Stimulated activated CD4-positive, alpha-beta T cell treated with anti-CD3 and anti-CD28 coated beads, Interleukin-12 subunit alpha, Interleukin-12 subunit beta, amount 100 ng/mL, for 48 hours (primary cell): ENCODE data around the gene TMC8.
"Not testable (repeated sequence)": the region's sequence is repeated elsewhere in the genome, so short reads cannot be mapped to it uniquely, and the experiment has no call there.

Source experiments
- DNase-seq, 3 donors: peaks; one replicate each; pipeline ENCODE4 v3.0.0-alpha.2; 2020; ENCODE audit warnings: low read depth in 2 of 3, low spot score in 1 of 3

TMC8 gene

GRCh38 chr17:78135858-78136500 lies 5.4 kb downstream of the TMC8 start:
- DNase-seq, result no peak

- no peak for DNase-seq
These were observed 7.0 kb downstream of the TMC8 start for GRCh38 chr17:78137392-78138203.

DNA sequence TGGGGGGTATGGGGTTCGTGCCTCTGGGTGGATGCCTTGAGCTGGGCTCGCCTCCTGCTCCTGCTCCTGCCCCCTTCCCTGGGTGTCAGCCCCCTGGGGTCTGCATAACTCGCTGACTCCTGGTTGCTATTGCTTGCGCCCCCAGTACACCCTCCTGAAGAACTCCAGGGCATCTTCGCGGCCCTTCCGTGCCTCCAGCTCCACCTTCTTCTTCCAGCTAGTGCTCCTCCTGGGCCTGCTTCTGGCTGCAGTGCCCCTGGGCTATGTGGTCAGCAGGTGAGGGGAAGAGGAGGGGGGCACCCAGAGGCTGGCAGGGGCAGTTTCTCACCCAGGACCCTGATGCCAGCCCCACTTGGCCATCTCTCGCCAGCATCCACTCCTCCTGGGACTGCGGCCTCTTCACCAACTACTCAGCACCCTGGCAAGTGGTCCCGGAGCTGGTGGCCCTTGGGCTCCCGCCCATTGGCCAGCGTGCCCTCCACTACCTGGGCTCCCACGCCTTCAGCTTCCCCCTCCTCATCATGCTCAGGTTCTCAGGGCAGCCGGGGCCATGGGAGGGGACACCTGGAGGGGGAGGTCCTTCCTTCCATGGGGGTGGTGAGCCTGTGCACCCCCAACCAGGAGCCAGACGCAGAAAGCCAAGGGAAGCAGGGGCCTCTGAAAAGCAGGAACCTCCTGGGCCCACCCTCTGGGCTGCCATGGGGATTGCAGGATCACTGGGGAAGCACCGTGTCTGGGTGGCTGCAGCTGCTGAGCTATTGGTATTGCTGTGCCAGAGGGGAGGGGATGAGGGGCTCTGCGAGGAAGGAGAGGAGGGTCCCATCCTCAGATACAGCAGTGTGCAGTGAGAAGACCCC lies 7.9 kb downstream of the TMC8 start:
- DNase-seq, result no peak

GRCh38 chr17:78139861-78140168 lies 9.2 kb downstream of the TMC8 start:
- DNase-seq, result not testable (repeated sequence)

- peak; percentile 91 to 99 (median 98) for DNase-seq
These were observed 9.8 kb downstream of the TMC8 start for GRCh38 chr17:78140169-78141051.

DNA sequence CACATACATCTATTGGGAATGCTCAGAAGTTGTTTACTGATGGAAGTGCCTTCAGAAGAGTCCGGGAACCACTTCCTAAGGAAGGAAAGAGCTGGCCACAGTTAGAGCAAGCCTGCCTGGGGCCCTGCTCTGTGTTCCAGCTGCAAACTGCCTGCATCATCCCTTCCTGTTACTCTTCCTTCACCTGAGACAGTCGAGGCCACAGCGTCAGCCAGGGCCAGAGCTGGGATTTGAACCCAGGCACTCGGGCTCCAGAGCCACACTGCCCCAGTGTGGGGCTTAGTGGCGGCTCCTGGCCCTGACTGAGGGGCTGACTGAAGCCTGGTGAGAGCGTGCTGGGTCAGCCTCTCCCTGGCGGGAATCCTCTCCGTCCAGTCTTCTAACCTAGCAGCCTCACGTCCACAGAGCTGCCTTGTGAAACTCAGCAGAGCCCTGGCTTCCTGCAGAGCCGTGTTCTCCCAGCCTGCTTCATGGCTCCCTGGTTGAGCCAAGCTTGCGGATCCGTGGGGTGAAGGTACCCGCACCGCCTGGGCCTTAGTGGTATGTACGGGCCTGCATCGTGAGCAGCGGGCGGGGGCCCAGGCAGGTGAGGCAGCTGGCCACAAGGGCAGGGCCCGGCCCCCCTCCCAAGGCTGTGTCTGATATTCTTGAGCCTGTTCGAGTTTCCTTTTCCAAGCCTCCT lies 11.0 kb downstream of the TMC8 start:
- no peak for DNase-seq

DNA sequence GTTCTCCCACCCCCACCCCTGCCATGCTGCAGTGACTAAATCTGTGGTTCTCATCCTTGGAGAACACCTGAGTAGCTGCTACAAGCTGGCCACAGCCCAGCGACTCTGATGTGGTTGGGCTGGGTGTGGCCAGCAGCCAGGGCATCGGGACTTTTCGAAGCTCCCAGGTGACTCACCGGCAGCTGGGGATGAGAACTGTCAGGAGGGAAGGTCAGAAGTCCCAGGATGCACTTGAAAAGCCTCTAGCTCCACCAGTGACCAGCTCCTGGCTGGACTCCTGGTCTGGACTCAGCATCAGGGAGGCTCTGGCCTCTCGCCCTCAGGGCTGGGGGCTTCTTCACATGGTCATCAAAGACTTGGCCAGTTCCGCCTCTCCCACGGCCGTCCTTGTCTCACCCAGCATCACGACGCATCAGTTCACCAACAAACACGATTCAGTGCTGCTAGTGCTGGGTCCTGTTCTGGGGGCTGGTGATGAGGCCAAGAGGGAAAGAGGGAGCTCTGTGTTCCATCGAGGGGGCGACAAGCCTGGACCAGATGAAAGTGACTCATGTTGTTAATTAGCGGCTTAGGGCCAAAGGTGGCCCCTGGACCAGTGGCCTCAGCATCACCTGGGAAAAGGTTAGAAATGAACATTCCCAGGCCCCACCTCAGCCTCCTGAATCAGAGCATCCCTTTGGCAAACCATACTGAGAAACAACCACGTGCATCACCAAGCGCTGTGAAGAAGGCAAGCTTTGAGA lies 11.7 kb downstream of the TMC8 start:
- DNase-seq, result no peak

DNA sequence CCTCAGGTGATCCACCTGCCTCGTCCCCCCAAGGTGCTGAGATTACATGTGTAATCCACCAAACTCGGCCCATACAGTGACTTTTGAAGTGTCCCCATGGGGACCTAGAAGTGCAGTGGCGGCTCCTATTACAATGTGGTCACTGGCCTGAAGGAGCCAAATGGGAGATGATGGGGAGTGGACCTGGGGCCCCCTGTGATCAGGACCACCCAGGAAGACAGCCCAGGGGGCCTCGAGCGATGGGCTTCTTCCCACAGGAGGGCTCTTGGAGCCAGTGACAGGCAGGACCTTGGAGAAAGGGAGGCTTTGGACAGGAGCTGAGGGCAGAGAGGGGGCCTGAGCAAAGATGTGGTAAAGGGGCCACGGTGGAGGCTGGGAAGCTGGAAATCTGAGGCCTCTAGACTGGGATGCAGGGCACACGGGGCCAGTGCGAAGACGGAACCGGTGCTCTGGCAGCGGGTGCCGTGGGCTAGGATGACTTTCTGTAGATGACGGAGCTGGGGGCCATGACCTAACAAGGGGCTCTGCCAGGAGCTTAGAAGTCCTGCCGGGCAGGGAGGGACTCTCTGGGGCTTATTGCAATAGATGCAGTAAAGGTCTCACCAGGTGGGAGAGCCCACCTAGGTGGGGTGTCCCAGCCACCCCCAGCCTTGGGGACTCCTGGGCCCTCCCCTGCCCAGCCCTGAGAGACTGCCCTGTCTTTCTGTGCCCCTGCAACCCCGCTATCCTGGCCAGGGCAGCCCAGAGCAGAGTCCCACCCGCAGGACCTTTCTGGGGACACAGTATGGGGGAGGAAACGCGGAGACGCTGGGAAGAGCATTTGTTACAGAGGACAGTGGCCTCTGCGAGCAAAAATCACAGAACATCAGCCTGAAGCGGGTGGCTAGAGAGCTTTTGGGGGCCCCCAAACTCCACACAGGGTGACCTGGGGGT lies 12.9 kb downstream of the TMC8 start:
- DNase-seq, result no peak

DNA sequence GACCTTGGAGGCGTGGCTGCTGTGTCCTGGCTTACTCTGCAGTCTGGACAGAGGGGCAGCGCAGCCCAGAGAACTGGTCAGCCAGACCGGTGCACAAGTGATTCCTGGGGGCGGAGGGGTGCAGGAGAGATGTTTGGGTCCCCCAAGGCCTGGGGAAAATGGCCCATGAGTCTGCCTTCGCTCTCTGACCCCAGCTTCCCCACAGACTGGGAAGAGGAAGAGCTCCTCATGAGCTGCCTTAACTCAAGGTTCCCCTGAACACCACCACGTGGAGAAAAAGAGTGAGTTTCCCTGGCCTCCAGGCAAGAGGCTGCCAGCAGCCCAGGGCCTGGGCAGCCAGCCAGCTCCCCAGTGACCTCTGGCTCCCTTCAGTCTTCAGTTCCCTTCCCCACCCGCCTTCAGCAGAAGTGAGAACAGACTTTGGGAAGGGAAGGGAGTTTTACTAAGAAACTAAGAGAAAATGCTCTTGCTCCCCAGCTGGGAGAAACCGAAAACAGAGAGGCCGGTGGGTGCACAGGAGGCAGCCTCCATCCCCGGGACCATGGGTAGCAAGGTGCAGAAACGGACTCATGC lies 13.7 kb downstream of the TMC8 start:
- no peak for DNase-seq

DNA sequence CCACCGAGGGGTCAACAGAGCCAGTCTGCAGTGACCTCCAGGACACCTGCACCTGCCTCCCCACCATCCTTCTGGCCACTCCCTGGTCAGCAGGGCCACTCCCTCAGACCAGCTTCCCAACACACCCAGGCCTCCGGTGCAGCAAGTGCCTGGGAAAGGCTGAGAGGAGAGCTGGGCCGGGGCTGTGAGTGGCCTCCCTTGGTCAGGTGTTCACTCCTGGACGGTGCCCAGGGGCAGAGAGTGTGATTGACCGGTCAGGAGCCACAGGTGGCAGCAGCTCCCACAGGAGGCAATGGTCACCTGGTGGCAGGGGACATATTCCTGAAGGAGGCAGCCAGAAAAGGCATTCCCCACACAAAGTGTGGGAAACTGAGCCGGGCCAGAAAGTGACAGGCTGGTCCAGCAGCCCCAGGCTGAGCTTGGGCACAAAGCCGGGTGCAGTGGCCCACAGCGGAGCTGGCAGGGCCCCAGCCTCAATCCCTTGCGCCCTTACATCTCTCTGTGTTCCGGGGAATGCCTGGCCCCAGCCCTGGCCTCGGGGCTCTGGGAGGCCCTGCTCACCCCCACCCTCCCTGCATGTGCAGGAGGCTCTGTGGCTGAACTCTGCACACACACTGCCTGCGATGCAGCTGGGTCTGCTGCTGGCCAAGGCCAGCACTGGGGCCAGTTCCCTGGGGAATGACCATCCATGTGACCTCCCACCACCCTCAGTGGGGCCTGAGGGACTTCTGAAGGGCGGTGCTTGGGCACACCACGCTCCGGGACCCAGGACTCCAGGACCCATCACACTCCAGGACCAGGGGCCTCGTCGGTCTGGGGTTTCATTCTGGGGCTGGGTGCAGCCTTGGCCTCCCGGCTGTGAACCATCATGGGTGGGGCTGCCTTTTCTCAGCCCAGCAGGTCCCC lies 14.4 kb downstream of the TMC8 start:
- DNase-seq, result no peak

- DNase-seq, result no peak
These were observed 15.9 kb downstream of the TMC8 start for GRCh38 chr17:78146471-78146869.

- DNase-seq, result no peak
These were observed 16.3 kb downstream of the TMC8 start for GRCh38 chr17:78146881-78147280.

DNA sequence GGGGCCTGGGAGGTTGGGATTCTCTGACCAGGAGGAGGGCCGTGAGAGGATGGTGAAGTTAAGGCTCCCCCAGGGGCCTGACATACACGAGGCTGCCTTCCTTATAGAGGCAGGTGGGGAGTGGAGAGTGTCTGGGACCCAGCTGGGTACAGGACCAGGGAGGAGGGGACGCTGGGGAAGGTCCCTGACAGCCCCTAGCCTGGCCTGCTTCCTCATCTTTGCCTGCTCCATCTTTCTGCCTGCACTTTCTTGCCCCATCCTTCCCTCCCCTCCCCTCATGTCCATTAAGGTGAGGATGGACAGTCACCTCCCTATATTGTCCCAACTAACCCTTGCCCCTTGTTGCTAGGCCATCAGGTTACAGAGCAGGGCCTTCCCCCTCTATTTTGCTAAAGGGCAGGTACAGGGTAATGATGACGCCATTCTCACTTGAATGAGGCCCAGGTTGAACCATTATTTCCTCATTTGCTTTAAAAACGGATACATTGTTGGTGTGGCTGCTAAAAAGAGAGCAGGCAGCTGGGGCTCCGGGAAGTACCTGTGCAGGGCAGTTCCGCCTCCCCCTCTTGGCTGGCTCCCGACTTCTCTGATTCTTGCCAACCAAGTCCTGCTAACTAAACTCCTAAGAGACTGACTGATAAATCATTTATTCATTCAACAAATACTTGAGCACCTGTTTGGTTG lies 16.9 kb downstream of the TMC8 start:
- no peak for DNase-seq

DNA sequence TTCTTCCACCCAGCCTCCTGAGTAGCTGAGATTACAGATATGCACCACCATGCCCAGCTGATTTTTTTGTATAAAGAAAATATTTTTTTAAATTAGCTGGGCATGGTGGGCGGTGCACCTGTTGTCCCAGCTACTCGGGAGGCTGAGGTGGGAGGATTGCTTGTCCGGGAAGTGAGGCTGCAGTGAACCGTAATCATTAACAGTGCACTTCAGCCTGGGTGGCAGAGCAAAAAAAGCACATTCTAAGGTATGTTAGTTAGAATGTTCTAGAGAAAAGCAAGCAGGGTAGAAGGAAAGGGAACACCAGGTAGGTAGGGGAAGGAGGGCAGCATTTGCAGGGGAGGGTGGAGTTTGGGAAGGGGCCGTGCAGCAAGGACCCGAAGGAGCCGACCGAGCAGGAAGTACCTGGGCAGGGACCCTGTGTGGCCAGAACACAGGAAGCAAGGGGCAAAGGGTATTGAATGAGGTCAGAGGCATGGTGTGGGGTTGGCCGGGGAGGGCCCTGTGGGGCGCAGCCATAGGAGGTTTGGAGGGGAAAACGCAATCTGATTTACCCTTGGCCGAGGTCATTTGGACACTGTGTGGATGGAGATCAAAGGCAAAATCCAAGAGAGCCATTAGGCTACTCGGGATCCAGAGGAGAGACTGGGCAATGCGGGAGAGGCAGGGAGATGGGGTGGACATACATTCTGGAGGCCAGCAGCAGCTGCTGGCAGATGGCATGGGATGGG lies 17.9 kb downstream of the TMC8 start:
- no peak for DNase-seq

- DNase-seq, result no peak
These were observed 21.0 kb downstream of the TMC8 start for GRCh38 chr17:78151514-78152008.
